Measurements from ENCODE around the gene G0S2. TPM values are rescaled to one million over a fixed set of nuclear protein-coding genes. Genes with fewer than 3 reads are reported as not detected.

Gene G0S2
- polyA plus RNA-seq, 4 donors = 5.8 to 12.7 (median 9.5) TPM

GRCh38 chr1:209710093-209710492, 34.9 kb downstream of the G0S2 start:
- DNase-seq (ENCODE audit: low read depth in 4 of 4, low spot score in 3 of 4) = no peak

GRCh38 chr1:209710847-209711246, 35.6 kb downstream of the G0S2 start:
- DNase-seq (ENCODE audit: low read depth in 4 of 4, low spot score in 3 of 4) = no peak

GRCh38 chr1:209714338-209714737, 39.1 kb downstream of the G0S2 start:
- DNase-seq (ENCODE audit: low read depth in 4 of 4, low spot score in 3 of 4) = no peak

GRCh38 chr1:209715314-209715713, 40.1 kb downstream of the G0S2 start:
- no peak for DNase-seq (ENCODE audit: low read depth in 4 of 4, low spot score in 3 of 4)

GRCh38 chr1:209717818-209718217, 42.6 kb downstream of the G0S2 start:
- no peak for DNase-seq (ENCODE audit: low read depth in 4 of 4, low spot score in 3 of 4)

- DNase-seq (ENCODE audit: low read depth in 4 of 4, low spot score in 3 of 4) = no peak
Measured at GRCh38 chr1:209720326-209720725, 45.1 kb downstream of the G0S2 start.

GRCh38 chr1:209720826-209721225, 45.6 kb downstream of the G0S2 start:
- DNase-seq (ENCODE audit: low read depth in 4 of 4, low spot score in 3 of 4) = no peak

- no peak for DNase-seq (ENCODE audit: low read depth in 4 of 4, low spot score in 3 of 4)
Measured at GRCh38 chr1:209721323-209721722, 46.1 kb downstream of the G0S2 start.

- DNase-seq (ENCODE audit: low read depth in 4 of 4, low spot score in 3 of 4) = no peak
Measured at GRCh38 chr1:209723265-209723664, 48.1 kb downstream of the G0S2 start.

GRCh38 chr1:209723756-209724693, 48.8 kb downstream of the G0S2 start:
- no peak for DNase-seq (ENCODE audit: low read depth in 4 of 4, low spot score in 3 of 4)

Other genes with a start within 250 kb of the G0S2 start
- 1 to 10 TPM; 1.4 to 6.3 (median 4.7) TPM for gene CAMK1G, start 91.7 kb upstream of the G0S2 start, polyA plus RNA-seq (ENCODE audit: insufficient read length in 4 of 4)
- 1 to 10 TPM in 3 of 4 donors, under 1 TPM in 1; 0.35 to 2.1 (median 1.4) TPM for gene LAMB3, start 23.0 kb upstream of the G0S2 start, polyA plus RNA-seq (ENCODE audit: insufficient read length in 4 of 4)
- gene HSD11B1, start 29.4 kb downstream of the G0S2 start, polyA plus RNA-seq (ENCODE audit: insufficient read length in 4 of 4) = under 1 TPM; 0.17 to 0.90 (median 0.39) TPM
- 1 to 10 TPM; 1.1 to 2.6 (median 1.7) TPM for gene TRAF3IP3, start 80.6 kb downstream of the G0S2 start, polyA plus RNA-seq (ENCODE audit: insufficient read length in 4 of 4)
- gene C1orf74, start 109.1 kb downstream of the G0S2 start, polyA plus RNA-seq (ENCODE audit: insufficient read length in 4 of 4) = 1 to 10 TPM; 1.3 to 4.0 (median 3.4) TPM
- 10 to 100 TPM in 3 of 4 donors, under 1 TPM in 1; 0.52 to 22.5 (median 17.6) TPM for gene IRF6, start 130.7 kb downstream of the G0S2 start, polyA plus RNA-seq (ENCODE audit: insufficient read length in 4 of 4)
- 10 to 100 TPM in 3 of 4 donors, 1 to 10 TPM in 1; 8.1 to 11.1 (median 10.5) TPM for gene UTP25, start 152.6 kb downstream of the G0S2 start, polyA plus RNA-seq (ENCODE audit: insufficient read length in 4 of 4)

All from left renal pelvis (tissue), 4 donors.